Retina (tissue), 1 donor: ENCODE results near the gene ARFGAP1.

Experiments
- DNase-seq: peaks from one replicate; pipeline ENCODE4 v3.0.0-alpha.2; 2016

The ARFGAP1 gene

DNA sequence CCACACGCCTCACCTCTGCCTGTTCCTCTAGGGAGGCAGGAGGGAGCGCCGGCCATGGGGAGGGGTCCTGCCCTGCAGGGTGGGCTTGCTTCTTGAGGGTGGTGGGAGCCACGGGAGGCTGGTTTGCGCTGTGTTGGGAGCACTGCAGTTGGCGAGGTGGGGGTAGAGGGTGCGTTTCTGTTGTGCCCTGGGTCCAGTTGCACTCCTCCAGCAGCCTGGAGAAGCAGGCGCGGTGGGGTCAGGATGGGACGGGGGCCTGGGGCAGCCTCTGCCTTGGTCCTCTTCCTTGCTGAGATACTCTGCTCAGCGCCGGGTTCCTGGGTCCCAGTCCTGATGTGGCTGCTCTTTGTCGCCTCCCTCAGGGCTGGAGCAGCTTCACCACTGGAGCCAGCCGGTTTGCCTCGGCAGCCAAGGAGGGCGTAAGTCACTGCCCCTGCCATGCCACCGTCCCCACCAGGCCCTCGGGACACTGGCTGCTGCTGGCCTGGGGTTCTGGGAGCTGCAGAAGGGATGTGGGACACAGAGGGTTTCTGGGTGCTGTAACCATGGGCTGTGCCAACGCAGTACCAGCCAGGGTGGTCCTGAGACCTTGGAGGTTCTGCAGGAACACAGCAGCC lies 8.4 kb downstream of the ARFGAP1 start:
- DNase-seq: no peak

DNA sequence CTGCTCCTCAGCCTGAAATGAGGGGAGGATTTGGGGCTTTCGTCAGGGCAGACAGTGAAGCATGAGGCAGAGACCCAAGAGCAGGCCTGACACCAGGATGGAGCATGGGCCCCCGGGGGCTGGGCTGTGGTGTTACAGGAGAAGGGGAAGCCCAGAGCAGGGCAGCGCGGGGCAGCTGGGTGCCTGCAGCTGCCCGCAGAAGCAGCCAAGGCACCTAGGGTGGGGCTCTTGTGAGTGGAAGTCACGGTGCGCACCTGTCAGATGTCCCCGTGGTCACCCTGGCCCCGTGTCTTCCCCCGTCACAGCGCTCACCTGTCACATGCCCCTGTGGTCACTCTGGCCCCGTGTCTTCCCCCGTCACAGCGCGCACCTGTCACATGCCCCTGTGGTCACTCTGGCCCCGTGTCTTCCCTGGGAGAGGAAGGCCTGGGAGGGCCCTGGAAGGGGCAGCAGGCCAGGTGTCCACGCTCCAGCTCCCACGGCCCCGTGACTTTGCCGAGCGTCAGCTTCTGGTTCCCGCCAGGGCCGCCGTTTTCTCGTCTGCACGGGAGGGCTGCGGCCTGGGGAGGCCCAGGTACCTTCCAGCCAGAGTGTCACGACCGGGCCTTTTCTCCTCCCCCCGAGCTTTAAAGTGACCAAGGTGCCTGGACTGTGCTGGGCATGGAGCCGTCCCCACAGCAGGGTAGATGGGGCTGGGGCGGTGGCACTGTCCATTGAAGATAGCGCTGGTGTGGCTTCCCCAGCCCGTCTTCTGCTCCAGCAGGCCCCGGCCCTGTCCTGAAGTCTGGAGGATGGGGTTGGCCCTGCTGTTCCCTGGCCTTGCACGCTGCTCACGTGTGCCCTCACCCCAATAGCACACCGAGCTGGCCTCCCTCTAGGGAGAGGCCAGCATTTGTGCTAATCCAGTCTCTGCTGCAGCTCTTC lies 9.4 kb downstream of the ARFGAP1 start:
- DNase-seq: no peak

- DNase-seq: no peak
These were observed 10.3 kb downstream of the ARFGAP1 start for GRCh38 chr20:63282946-63283345.

GRCh38 chr20:63283397-63284082 lies 10.9 kb downstream of the ARFGAP1 start:
- no peak for DNase-seq

GRCh38 chr20:63284083-63284440 lies 11.4 kb downstream of the ARFGAP1 start:
- DNase-seq: no peak

GRCh38 chr20:63284544-63284949 lies 11.9 kb downstream of the ARFGAP1 start:
- no peak for DNase-seq

DNA sequence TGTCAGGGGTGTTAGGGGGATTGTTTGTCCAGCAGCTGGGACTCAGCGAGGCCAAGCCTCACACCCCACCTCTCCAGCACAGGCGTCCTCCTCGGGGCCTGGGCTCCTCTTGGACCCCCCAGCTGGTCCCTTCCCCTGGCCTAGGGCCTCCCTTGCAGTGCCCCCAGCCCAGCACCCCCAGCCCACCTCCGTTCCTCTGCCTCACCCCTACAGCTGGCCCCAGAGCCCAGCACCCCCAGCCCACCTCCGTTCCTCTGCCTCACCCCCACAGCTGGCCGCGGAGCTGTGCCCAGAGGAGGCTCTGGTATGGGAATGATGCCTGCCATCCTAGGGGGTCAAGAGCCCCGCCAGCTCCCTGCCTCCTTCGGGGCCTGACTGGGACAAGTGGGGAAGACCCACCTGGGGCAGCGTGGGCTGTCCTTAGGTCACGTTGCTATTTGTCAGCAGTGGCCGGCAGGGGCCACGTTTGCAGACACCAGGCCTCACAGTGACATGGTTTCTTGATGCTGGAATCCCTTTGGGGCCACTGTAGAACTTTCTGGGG lies 12.4 kb downstream of the ARFGAP1 start:
- DNase-seq: no peak

- no peak for DNase-seq
These were observed 13.3 kb downstream of the ARFGAP1 start for GRCh38 chr20:63285636-63286615.

GRCh38 chr20:63286781-63287696 lies 14.4 kb downstream of the ARFGAP1 start:
- no peak for DNase-seq

DNA sequence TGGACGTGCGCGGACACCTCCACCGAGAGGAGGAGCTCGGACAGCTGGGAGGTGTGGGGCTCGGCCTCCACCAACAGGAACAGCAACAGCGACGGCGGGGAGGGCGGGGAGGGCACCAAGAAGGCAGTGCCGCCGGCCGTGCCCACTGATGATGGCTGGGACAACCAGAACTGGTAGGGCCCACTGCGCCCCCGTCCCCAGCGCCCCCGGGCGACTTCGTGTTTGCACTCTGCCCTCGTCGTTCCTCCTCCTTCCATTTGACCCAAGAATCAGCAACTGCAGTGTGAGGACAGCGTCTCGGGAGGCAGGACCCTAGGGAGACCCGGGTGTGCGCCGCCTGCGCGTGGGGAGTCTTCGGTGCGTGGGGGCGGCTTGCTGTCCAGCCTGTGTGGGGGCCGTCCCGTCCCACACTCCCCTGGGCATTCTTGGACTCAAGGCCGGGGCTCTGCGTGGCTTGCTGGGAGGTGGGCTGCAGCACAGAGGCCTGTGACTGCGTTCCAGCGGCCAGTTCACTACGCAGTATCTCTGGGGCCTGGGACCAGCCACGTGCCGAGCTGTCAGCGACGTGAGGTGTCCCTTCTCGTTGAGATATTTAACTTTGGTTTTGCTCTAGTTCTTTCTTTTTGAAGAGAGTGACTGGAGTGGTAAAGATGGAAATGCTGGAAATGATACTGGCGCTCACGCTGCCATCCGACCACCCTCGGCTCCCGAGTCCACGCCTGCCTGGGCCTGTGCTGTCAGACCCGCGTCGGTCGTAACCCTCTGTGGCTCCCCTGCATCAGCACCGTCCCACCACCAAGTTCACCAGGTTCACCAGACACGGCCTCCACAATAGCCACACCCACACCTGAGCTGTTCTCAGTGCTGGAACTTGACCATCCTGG lies 15.3 kb downstream of the ARFGAP1 start:
- DNase-seq: no peak

- no peak for DNase-seq
These were observed 16.1 kb downstream of the ARFGAP1 start for GRCh38 chr20:63288581-63289251.

- DNase-seq: no peak
These were observed 16.9 kb downstream of the ARFGAP1 start for GRCh38 chr20:63289311-63290135.

- DNase-seq: no peak
These were observed 17.6 kb downstream of the ARFGAP1 start for GRCh38 chr20:63290136-63290676.

GRCh38 chr20:63290677-63291472 lies 18.3 kb downstream of the ARFGAP1 start:
- peak; percentile 81 for DNase-seq

- no peak for DNase-seq
These were observed 19.2 kb downstream of the ARFGAP1 start for GRCh38 chr20:63291811-63292210.

GRCh38 chr20:63292292-63292701 lies 19.7 kb downstream of the ARFGAP1 start:
- no peak for DNase-seq

DNA sequence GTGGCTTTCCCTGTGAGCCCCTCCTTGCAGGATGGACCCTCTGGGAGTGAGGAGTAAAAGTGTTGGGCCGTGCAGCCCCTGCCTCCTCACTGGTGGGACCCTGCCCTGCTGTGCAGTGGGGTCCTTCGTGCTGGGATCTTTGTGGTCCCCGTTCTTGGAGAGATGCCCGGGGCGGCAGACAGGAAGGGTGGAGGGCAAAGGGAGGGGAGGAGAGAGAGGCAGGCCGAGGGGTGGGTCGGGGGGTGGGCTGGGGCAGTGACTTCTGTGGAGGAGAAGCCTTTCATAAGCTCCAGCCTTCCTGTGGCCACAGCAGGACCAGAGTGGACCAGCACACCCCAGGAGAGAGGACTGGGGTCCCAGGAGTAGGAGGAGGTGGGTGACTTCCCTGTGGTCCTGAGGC lies 20.3 kb downstream of the ARFGAP1 start, which contains the start of gene COL20A1:
Gene COL20A1 (plus strand): TSS at position 283 of the 400 bp plus-strand sequence. CDS start 1,922 bp downstream, outside the sequence.
- no peak for DNase-seq
